H1 (cell line): ENCODE results near the gene ANXA6. TPM values are rescaled to one million over a fixed set of nuclear protein-coding genes. Genes with fewer than 3 reads are reported as not detected.

Experiments
- CTCF ChIA-PET: fragments of 300-600 bp; sonication (Branson Sonifier 250); formaldehyde crosslinking; loops from one replicate; lab custom pipeline; 2021; ENCODE audit not compliant: partially characterized antibody; lab: Charles Lee
- POLR2A ChIA-PET: fragments of 300-600 bp; sonication (Branson Sonifier 250); formaldehyde crosslinking; loops from one replicate; lab custom pipeline; 2021; ENCODE audit warnings: inconsistent platforms; ENCODE audit not compliant: partially characterized antibody; lab: Charles Lee
- DNase-seq, 2 experiments: peaks; one replicate each; pipeline versions ENCODE4 v3.0.0 to v3.0.0-alpha.2; 2010 to 2022; ENCODE audit warnings: low spot score in 2 of 2, low read depth in 1 of 2, mixed read lengths in 1 of 2
- FAIRE-seq: peaks from 2 replicates; lab custom pipeline; 2011; peaks lifted over from hg19 to GRCh38; lab: Jason Lieb, UNC
- H2AFZ ChIP-seq: 2 replicates; pipeline ENCODE4 v1.8.1; 2012; ENCODE audit warnings: low read length, inconsistent platforms
- H2AK5ac ChIP-seq: 2 replicates; pipeline ENCODE4 v1.6.1; 2013; ENCODE audit warnings: low read depth, low read length
- H2BK120ac ChIP-seq: replicated peaks from 2 replicates; pipeline ENCODE3; 2013; ENCODE audit warnings: low read depth, low read length, inconsistent platforms
- H2BK12ac ChIP-seq: 2 replicates; pipeline ENCODE4 v1.6.1; 2013; ENCODE audit warnings: low read depth, low read length
- H2BK15ac ChIP-seq: 2 replicates; pipeline ENCODE4 v1.6.1; 2013; ENCODE audit warnings: low read length
- H2BK20ac ChIP-seq: 2 replicates; pipeline ENCODE4 v1.6.1; 2013; ENCODE audit warnings: low read length
- H2BK5ac ChIP-seq: 2 replicates; pipeline ENCODE4 v1.6.1; 2013; ENCODE audit warnings: low read depth, low read length
- H3K14ac ChIP-seq: 2 replicates; pipeline ENCODE4 v1.6.1; 2013; ENCODE audit warnings: inconsistent platforms; ENCODE audit not compliant: insufficient read length
- H3K18ac ChIP-seq: 2 replicates; pipeline ENCODE4 v1.6.1; 2013; ENCODE audit warnings: low read length; ENCODE audit errors: extremely low read depth
- H3K23ac ChIP-seq: 2 replicates; pipeline ENCODE4 v1.6.1; 2013; ENCODE audit warnings: inconsistent platforms; ENCODE audit not compliant: insufficient read length
- H3K23me2 ChIP-seq: 2 replicates; pipeline ENCODE4 v1.6.1; 2013; ENCODE audit warnings: low read depth, low read length
- H3K27ac ChIP-seq: 2 replicates; pipeline ENCODE4 v1.6.1; 2011; ENCODE audit warnings: low read depth, low read length, inconsistent platforms
- H3K27me3 ChIP-seq, 4 experiments: replicated peaks in 1 of 4; 1 replicate in 1 of 4; 2 replicates in 3 of 4; pipeline versions ENCODE4 v1.6.1 to v1.8.1; 2011 to 2013; ENCODE audit warnings: low read length in 3 of 4, mild to moderate bottlenecking in 3 of 4, inconsistent platforms in 2 of 4, mixed read lengths in 2 of 4, moderate library complexity in 1 of 4; ENCODE audit not compliant: control insufficient read depth in 3 of 4, insufficient read depth in 3 of 4; ENCODE audit errors: extremely low read depth in 1 of 4
- H3K36me3 ChIP-seq, 4 experiments: 2 replicates each; pipeline versions ENCODE4 v1.6.1 to v1.8.1; 2011 to 2013; ENCODE audit warnings: mild to moderate bottlenecking in 4 of 4, low read length in 3 of 4, moderate library complexity in 2 of 4, control low read depth in 1 of 4, inconsistent platforms in 1 of 4; ENCODE audit not compliant: insufficient read depth in 4 of 4, control insufficient read depth in 2 of 4
- H3K4ac ChIP-seq: replicated peaks from 2 replicates; pipeline ENCODE3; 2013; ENCODE audit warnings: low read length, low read depth, mixed read lengths, inconsistent platforms; ENCODE audit not compliant: insufficient read length
- H3K4me1 ChIP-seq, 4 experiments: replicated peaks in 1 of 4; 1 replicate in 1 of 4; 2 replicates in 3 of 4; pipeline versions ENCODE4 v1.6.1 to v1.8.1; 2011 to 2013; ENCODE audit warnings: low read length in 3 of 4, inconsistent platforms in 2 of 4, mixed read lengths in 1 of 4; ENCODE audit not compliant: insufficient read depth in 4 of 4, control insufficient read depth in 3 of 4
- H3K4me2 ChIP-seq, 2 experiments: 2 replicates each; pipeline versions ENCODE4 v1.6.1 to v1.8.1; 2011 to 2013; ENCODE audit warnings: low read depth in 2 of 2, low read length in 2 of 2, control low read depth in 1 of 2, inconsistent platforms in 1 of 2, mild to moderate bottlenecking in 1 of 2; ENCODE audit not compliant: insufficient read depth in 1 of 2
- H3K4me3 ChIP-seq, 4 experiments: fragments of 200-600, 300-600 bp in 1 of 4; sonication (generic), shearing (Covaris generic), sonication (Bioruptor Twin) in 1 of 4; 2 replicates each; pipeline versions ENCODE4 v1.5.1 to v1.8.1; 2011 to 2016; ENCODE audit warnings: low read length in 4 of 4, low read depth in 3 of 4, control low read depth in 2 of 4, inconsistent platforms in 2 of 4, mild to moderate bottlenecking in 2 of 4, mixed read lengths in 1 of 4, moderate library complexity in 1 of 4; ENCODE audit not compliant: insufficient read depth in 2 of 4; ENCODE audit errors: extremely low read depth in 1 of 4
- H3K56ac ChIP-seq: replicated peaks from 2 replicates; pipeline ENCODE3; 2013; ENCODE audit warnings: low read depth, mild to moderate bottlenecking, mixed read lengths, low read length, inconsistent platforms; ENCODE audit not compliant: insufficient read length
- H3K79me1 ChIP-seq: 2 replicates; pipeline ENCODE4 v1.6.1; 2013; ENCODE audit warnings: low read depth, low read length, control low read depth
- H3K79me2 ChIP-seq, 2 experiments: 2 replicates each; pipeline versions ENCODE4 v1.6.1 to v1.8.1; 2012 to 2013; ENCODE audit warnings: low read length in 2 of 2, mild to moderate bottlenecking in 2 of 2, inconsistent platforms in 1 of 2; ENCODE audit not compliant: insufficient read depth in 2 of 2, control insufficient read depth in 1 of 2
- H3K9ac ChIP-seq, 4 experiments: replicated peaks in 1 of 4; 1 replicate in 1 of 4; 2 replicates in 3 of 4; pipeline versions ENCODE4 v1.6.1 to v1.8.1; 2011 to 2013; ENCODE audit warnings: low read depth in 3 of 4, low read length in 3 of 4, control low read depth in 2 of 4, mild to moderate bottlenecking in 2 of 4, moderate library complexity in 2 of 4, inconsistent platforms in 1 of 4; ENCODE audit errors: extremely low read depth in 1 of 4
- H3K9me3 ChIP-seq, 2 experiments: 2 replicates each; pipeline versions ENCODE4 v1.6.1 to v1.8.1; 2012 to 2013; ENCODE audit warnings: mild to moderate bottlenecking in 2 of 2, moderate library complexity in 2 of 2, control low read depth in 1 of 2, inconsistent platforms in 1 of 2, low read depth in 1 of 2, low read length in 1 of 2, mixed read lengths in 1 of 2; ENCODE audit not compliant: insufficient read depth in 2 of 2
- H4K20me1 ChIP-seq, 2 experiments: replicated peaks in 1 of 2; 2 replicates each; pipeline versions ENCODE3 to v1.8.1; 2011 to 2013; ENCODE audit warnings: inconsistent platforms in 2 of 2, low read length in 2 of 2, mild to moderate bottlenecking in 1 of 2; ENCODE audit not compliant: insufficient read depth in 2 of 2, control insufficient read depth in 1 of 2
- H4K5ac ChIP-seq: 2 replicates; pipeline ENCODE4 v1.6.1; 2013; ENCODE audit warnings: low read length, low read depth, mixed read lengths, inconsistent platforms; ENCODE audit not compliant: insufficient read length
- H4K8ac ChIP-seq: 2 replicates; pipeline ENCODE4 v1.8.0; 2013; ENCODE audit warnings: mild to moderate bottlenecking, moderate library complexity, low read length, inconsistent platforms; ENCODE audit not compliant: insufficient read depth; ENCODE audit errors: extremely low read depth
- H4K91ac ChIP-seq: replicated peaks from 2 replicates; pipeline ENCODE3; 2013; ENCODE audit warnings: low read length, mixed read lengths, inconsistent platforms; ENCODE audit not compliant: insufficient read length
- ATF2 ChIP-seq: IDR thresholded peaks from 2 replicates; pipeline ENCODE4 v1.6.1; 2012; ENCODE audit warnings: low read length, inconsistent platforms
- BACH1 ChIP-seq: IDR thresholded peaks from 2 replicates; pipeline ENCODE4 v1.6.1; 2012; ENCODE audit warnings: low read length, improper control_type of control experiment
- CBX5 ChIP-seq: fragments of 300-800, 300-1000 bp; sonication (generic); IDR thresholded peaks from 2 replicates; pipeline ENCODE4 v1.7.1; 2016; ENCODE audit warnings: antibody characterized with exemption, low read length, low read depth
- CBX8 ChIP-seq: fragments of 300-800, 300-1000 bp; sonication (generic); IDR thresholded peaks from 2 replicates; pipeline ENCODE4 v1.7.1; 2016; ENCODE audit warnings: low read depth, low read length, borderline replicate concordance
- CREB1 ChIP-seq: IDR thresholded peaks from 2 replicates; pipeline ENCODE4 v1.6.1; 2012; ENCODE audit warnings: inconsistent platforms
- CTBP2 ChIP-seq: IDR thresholded peaks from 2 replicates; pipeline ENCODE4 v1.7.0; 2011; ENCODE audit warnings: borderline replicate concordance, mild to moderate bottlenecking, moderate library complexity, mixed read lengths, low read length; ENCODE audit not compliant: insufficient read depth, insufficient read length
- GTF2F1 ChIP-seq: IDR thresholded peaks from 2 replicates; pipeline ENCODE4 v1.6.1; 2012; ENCODE audit warnings: low read depth, low read length, improper control_type of control experiment, borderline replicate concordance
- KDM4A ChIP-seq: IDR thresholded peaks from one replicate; pipeline ENCODE4 v1.7.1; 2012; ENCODE audit warnings: low read depth, mild to moderate bottlenecking, moderate library complexity, low read length, inconsistent platforms; ENCODE audit not compliant: severe bottlenecking
- MAFK ChIP-seq: IDR thresholded peaks from 2 replicates; pipeline ENCODE4 v1.6.1; 2012; ENCODE audit warnings: low read depth, mild to moderate bottlenecking, improper control_type of control experiment, low read length
- RNF2 ChIP-seq: fragments of 200-900, 300-1000 bp; sonication (generic); IDR thresholded peaks from 2 replicates; pipeline ENCODE4 v1.7.1; 2016; ENCODE audit warnings: borderline replicate concordance, low read depth, mild to moderate bottlenecking, antibody characterized with exemption, low read length; ENCODE audit not compliant: poor library complexity, severe bottlenecking; ENCODE audit errors: missing control alignments
- SIRT6 ChIP-seq: IDR thresholded peaks from one replicate; pipeline ENCODE4 v1.7.1; 2012; ENCODE audit warnings: low read length, inconsistent platforms
- YY1 ChIP-seq: IDR thresholded peaks from 2 replicates; pipeline ENCODE4 v1.6.1; 2011; ENCODE audit warnings: low read depth, mild to moderate bottlenecking, low read length
- WGBS, 2 experiments: shearing (Covaris generic) in 1 of 2; methylation state at CpG; one replicate each; pipeline versions ENCODE4 v1.1.6 to v1.1.7; 2013 to 2015; ENCODE audit warnings: low lambda C conversion rate in 2 of 2, mixed read lengths in 2 of 2, inconsistent platforms in 1 of 2, low coverage in 1 of 2, missing lambda C conversion rate in 1 of 2; ENCODE audit not compliant: insufficient replicate concordance in 2 of 2, insufficient coverage in 1 of 2, insufficient read length in 1 of 2; ENCODE audit errors: extremely low coverage in 1 of 2, missing lambda C conversion rate in 1 of 2; 5-methylcytosine and 5-hydroxymethylcytosine counted together
- polyA plus RNA-seq, 7 experiments: library from polyadenylated mRNA; depleted of rRNA in 3 of 7; stranded (reverse) in 5 of 7; unstranded in 2 of 7; fragments of >200 nt in 5 of 7; fragments of 200-250 nt in 2 of 7; gene quantifications; 1 replicate in 5 of 7; 2 replicates in 1 of 7; 4 replicates in 1 of 7; pipeline versions ENCODE4 v1.2.1 to v1.2.3, GENCODE V29; 2011 to 2013; ENCODE audit warnings: missing spikeins in 2 of 7, mixed read lengths in 2 of 7
- total RNA-seq: library from RNA; stranded (reverse); fragmentation: NEBNext Ultra II Directional; extraction: Animal tissue kit (Norgen Biotek cat#: 25700); gene quantifications from 2 replicates; pipeline ENCODE4 v1.2.1, GENCODE V29; 2021

The ANXA6 gene
- total and polyA plus RNA-seq, 2 of the 8 experiments (the other 6 are each of a cell fraction or from before 2014, with no cell fraction given): 61.3 to 78.6 TPM

GRCh38 chr5:151195622-151196021 is 38.0 kb upstream of the ANXA6 start:
- Histone ChIP-seq H3K14ac (no peak overlapping the region), H3K18ac (no peak overlapping the region), H3K4ac (no peak overlapping the region), H2AK5ac (no peak overlapping the region), H2BK5ac (no peak overlapping the region), H2BK20ac (no peak overlapping the region), H3K23ac (no peak overlapping the region), H3K36me3 (no peaks in the 10 kb centered on the region), H3K9ac (no peak overlapping the region), H3K79me1 (no peaks in the 10 kb centered on the region), H3K27ac (no peak overlapping the region), H3K4me1 (no peaks in the 10 kb centered on the region), H3K56ac (no peak overlapping the region), H3K79me2 (no peaks in the 10 kb centered on the region), H2BK12ac (no peak overlapping the region), H4K8ac (no peak overlapping the region), H3K9me3 (0 out of 4 replicates have a peak, but pooled peaks cover 0 to 3% of the 10 kb centered on the region in 2 experiments), H3K4me3 (no peak overlapping the region), H4K20me1 (no peaks in the 10 kb centered on the region), H2AFZ (no peak overlapping the region), H3K23me2 (no peaks in the 10 kb centered on the region), H4K91ac (no peak overlapping the region), H3K4me2 (no peak overlapping the region), H2BK120ac (no peak overlapping the region), H2BK15ac (no peak overlapping the region), H4K5ac (no peak overlapping the region), H3K27me3 (no peaks in the 10 kb centered on the region)
- FAIRE-seq (no peak), DNase-seq (no peak)
- ChIA-PET POLR2A (no interaction called here), CTCF (no interaction called here)
- 100% methylated on average over 2 of the region's 5 CpGs; no CpG with 5 or more reads in 1 of the 2 experiments for WGBS, 2 experiments
- TF ChIP-seq BACH1: no peak
- no peak for TF ChIP-seq MAFK
- TF ChIP-seq CBX5: no peak
- no peak for TF ChIP-seq KDM4A
- TF ChIP-seq CBX8: no peak
- no peak for TF ChIP-seq YY1
- TF ChIP-seq GTF2F1: no peak
- no peak for TF ChIP-seq CTBP2
- TF ChIP-seq ATF2: no peak
- no peak for TF ChIP-seq RNF2
- no peak for TF ChIP-seq CREB1
- no peak for TF ChIP-seq SIRT6
